DND-41 (cell line): ENCODE measurements around the gene MAST4.

Experiments
- CTCF ChIP-seq: IDR thresholded peaks from 2 replicates; pipeline ENCODE4 v1.5.1; 2012; ENCODE audit warnings: borderline replicate concordance, low read length, moderate library complexity, mild to moderate bottlenecking; ENCODE audit not compliant: poor library complexity, severe bottlenecking; ENCODE audit errors: extremely low read depth
- EZH2 ChIP-seq: IDR thresholded peaks from 3 replicates; pipeline ENCODE4 v1.6.1; 2012; ENCODE audit warnings: borderline replicate concordance, low read depth, mild to moderate bottlenecking, moderate library complexity, low read length, inconsistent platforms; ENCODE audit not compliant: severe bottlenecking

GRCh38 chr5:67192719-67193438, 596.7 kb downstream of the MAST4 start:
- TF ChIP-seq CTCF (no peak), EZH2 (no peak)
